Measurements from ENCODE around the gene RNF135.
"Not testable (repeated sequence)": the region's sequence is repeated elsewhere in the genome, so short reads cannot be mapped to it uniquely, and the experiment has no call there.

RNF135 gene

GRCh38 chr17:30954046-30954830 is 16.6 kb upstream of the RNF135 start:
- peak in 6 of 56 donors; percentile 2 to 29 (median 16) for DNase-seq

DNA sequence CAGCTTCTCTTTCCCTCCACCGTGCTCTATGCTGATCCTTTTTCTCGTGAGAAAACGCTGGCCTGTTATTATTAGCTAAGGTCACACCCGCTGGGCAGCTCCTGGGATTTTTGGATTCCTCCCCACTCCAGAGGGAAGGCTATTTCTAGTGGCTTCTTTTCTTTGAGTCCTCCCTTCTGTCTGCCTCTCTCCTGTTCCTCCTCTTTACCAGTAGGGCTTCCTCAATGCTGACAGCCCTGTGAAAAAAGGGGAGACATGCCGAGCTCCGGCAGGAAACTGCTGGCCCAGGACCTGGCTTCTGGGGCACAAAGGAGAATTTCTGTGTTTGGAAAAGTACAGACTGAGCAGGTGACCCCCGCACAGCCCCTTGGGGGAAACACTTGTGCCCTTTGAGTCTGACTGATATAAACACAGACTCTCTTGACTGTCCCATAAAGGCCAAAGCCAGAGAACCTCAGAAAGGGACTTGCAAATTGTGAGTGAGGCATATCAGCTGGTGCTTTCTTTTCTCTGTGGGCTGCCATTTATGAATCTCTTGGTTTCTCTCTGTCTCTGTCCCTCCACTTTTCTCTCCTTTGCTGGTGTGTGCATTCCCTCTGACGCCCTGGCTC is 14.0 kb upstream of the RNF135 start:
- DNase-seq: no peak

DNA sequence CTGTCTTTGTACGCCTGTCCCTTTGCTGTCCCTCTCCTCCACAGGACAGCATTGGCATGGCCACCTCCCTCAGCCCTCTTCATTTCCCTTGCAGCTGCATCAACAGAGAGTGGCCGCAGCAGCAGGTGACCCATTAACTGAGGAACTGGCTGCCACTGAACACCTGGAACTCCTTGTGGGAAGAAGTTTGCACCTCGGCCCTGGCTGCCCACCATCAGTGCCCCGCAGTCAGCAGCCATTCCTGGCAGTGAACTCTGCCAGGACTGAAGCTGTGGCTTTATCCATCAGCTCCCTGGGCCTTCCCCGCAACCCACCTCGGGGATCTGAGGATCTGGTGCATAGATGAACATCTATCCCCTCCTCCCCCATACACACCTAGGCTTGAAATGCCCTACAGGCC is 13.1 kb upstream of the RNF135 start:
- DNase-seq: no peak

DNA sequence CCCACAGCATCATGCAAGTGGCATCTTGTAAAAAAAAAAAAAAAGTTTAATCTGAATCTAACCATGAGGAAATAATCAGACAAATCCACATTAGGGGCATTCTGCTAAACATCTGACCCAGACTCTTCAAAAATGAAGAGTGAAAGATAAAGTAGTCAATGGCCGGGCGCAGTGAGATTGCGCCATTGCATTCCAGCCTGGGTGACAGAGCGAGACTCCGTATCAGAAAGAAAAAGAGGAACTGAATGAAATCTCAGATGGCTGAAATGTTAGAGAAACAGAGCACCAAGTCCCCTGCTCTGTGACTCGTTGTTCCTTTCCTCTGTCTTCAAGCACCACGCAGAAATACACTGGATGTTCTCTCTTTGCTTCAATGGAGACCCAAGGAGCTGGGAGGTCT is 12.7 kb upstream of the RNF135 start:
- DNase-seq: no peak

- DNase-seq: no peak
Observed at GRCh38 chr17:30961209-30962188, 9.3 kb upstream of the RNF135 start.

DNA sequence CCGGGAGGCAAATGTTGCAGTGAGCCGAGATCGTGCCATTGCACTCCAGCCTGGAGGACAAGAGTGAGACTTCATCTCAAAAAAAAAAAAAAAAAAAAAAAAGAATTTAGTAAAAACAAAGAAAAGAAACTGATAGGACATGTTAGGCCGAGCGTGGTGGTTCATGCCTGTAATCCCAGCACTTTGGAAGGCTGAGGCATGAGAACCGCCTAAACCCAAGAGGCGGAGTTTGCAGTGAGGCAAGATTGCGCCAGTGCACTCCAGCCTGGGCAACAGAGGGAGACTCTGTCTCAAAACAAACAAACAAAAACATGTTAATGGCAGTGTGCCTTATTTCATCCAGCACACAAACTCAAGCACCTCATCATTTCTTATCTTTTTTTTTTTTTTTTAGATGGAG is 6.5 kb upstream of the RNF135 start:
- DNase-seq: not testable (repeated sequence)

DNA sequence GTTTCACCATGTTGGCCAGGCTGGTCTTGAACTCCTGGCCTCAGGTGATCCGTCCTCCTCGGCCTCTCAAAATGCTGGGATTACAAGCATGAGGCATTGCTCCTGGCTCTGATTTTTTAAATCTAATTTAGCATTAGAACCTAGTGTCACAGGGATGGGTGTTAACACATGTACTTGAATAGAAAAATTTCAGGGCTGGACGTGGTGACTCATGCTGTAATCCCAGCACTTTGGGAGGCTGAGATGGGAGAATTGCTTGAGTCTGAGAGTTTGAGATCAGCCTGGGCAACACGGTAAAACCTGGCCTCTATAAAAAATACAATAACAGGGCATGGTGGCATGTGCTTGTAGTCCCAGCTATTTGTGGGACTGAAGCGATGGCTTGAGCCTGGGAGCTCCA is 6.0 kb upstream of the RNF135 start:
- DNase-seq: no peak

GRCh38 chr17:30965686-30966085 is 5.2 kb upstream of the RNF135 start:
- DNase-seq: no peak

GRCh38 chr17:30967911-30968310 is 2.9 kb upstream of the RNF135 start:
- not testable (repeated sequence) for DNase-seq

- DNase-seq: peak in 1 of 56 donors; percentile 35
Observed at GRCh38 chr17:30969989-30970830, 629 bp upstream of the RNF135 start.

- no peak for DNase-seq
Observed at GRCh38 chr17:30975042-30975820, 4.4 kb downstream of the RNF135 start.

GRCh38 chr17:30979919-30980318 is 9.1 kb downstream of the RNF135 start:
- not testable (repeated sequence) for DNase-seq

GRCh38 chr17:30981531-30982519 is 11.0 kb downstream of the RNF135 start:
- DNase-seq: no peak

DNA sequence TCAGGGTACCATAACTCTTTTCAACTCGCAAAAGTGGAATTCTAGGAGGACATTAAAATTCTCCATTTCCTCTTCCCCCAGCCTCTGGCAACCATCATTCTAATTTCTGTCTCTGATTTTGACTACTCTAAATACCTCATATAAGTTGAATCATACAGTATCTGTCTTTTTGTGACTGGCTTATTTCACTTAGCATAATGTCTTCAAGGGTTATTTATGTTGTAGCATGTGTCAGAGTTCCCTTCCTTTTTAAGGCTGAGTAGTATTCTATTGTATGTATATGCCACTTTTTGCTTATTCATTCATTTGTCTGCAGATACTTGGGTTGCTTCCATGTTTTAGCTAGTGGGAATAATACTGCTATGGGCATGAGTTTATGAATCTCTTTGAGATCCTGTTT is 12.0 kb downstream of the RNF135 start:
- no peak for DNase-seq

GRCh38 chr17:30990458-30990857 is 19.6 kb downstream of the RNF135 start:
- DNase-seq: no peak

DNA sequence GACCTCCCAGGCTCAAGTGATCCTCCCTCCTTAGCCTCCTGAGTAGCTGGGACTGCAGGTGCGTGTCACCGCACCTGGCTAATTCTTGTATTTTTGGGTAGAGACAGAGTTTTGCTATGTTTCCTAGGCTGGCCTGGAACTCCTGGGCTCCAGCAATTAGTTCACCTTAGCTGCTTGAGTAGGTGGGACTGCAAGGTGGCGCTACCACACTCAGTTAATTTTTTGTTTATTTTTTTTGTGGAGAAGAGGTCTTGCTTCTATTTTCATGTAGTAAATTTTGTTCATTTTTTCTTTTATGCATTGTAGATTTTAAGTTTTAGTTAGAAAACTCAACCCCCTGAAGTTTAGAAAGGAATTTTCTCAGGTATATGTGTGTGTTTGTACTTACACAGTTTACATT is 21.7 kb downstream of the RNF135 start:
- DNase-seq: no peak

DNA sequence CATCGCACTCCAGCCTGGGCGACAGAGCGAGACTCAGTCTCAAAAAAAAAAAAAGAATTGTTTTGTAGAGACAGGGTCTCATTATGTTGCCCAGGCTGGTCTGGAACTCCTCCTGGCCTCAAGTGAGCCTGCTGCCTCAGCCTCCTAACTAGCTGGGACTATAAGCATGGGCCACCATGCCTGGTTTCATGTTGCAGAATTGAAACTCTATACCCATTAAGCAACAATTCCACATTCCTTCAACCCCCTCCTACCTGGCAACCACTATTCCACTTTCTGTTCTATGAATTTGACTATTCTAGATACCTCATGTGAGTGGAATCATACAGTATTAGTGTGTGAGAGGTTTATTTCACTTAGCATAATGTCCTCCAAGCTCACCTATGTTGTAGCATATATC is 24.5 kb downstream of the RNF135 start:
- no peak for DNase-seq

DNA sequence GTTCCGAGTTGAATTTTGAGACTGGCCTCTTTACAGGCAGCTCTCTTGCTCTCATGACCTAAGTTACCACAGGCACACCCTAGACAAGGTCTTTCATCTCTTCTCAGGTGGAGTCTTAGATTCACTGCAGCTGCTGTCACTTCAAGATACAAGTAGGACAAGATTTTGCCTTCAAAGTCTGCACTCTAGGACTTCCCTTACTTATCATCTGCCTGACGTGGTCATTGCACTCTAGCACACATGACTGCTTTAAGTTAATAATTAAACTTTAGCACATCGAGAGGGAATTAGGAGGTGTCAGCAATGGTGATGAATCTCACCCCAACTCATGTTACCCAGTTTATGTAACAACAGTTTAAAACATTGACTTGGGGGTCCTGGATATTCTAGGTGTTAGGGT is 25.6 kb downstream of the RNF135 start:
- no peak for DNase-seq

GRCh38 chr17:30997270-30997669 is 26.4 kb downstream of the RNF135 start:
- no peak for DNase-seq
